GM12878 (cell line): ENCODE data around the gene GNG12. TPM values are rescaled to one million over a fixed set of nuclear protein-coding genes. Genes with fewer than 3 reads are reported as not detected.
A peak's percentile ranks its signal among the peaks of the same experiment; 100 is the strongest.

Experiments
- ATAC-seq: fragments of 200-7000 bp; cut with Tn5 transposase; 3 replicates; pipeline ENCODE4 v1.9.1; 2020; ENCODE audit warnings: mild to moderate bottlenecking, moderate library complexity
- BruUV-seq: library from RNA; stranded (reverse); fragments of 400-500 nt; replicated peaks from 2 replicates; lab custom pipeline; 2021; lab: Mats Ljungman, UMichigan
- CTCF ChIA-PET: fragments of 300-600 bp; sonication (Branson Sonifier 250); formaldehyde crosslinking; extraction: SDS; loops from one replicate; lab custom pipeline; 2021; ENCODE audit warnings: inconsistent platforms; lab: Yijun Ruan, JAX
- POLR2A ChIA-PET: fragments of 350-600 bp; formaldehyde crosslinking; extraction: SDS; loops from one replicate; lab custom pipeline; 2021; ENCODE audit warnings: inconsistent platforms; lab: Charles Lee
- RAD21 ChIA-PET: fragments of 300-600 bp; sonication (Branson Sonifier 250); formaldehyde crosslinking; loops from one replicate; lab custom pipeline; 2023; ENCODE audit warnings: antibody characterized with exemption; ENCODE audit not compliant: unreplicated experiment; lab: Charles Lee
- SMC1A ChIA-PET: fragments of 300-600 bp; sonication (Branson Sonifier 250); formaldehyde crosslinking; loops from one replicate; lab custom pipeline; 2023; ENCODE audit not compliant: unreplicated experiment, uncharacterized antibody; lab: Charles Lee
- DNase-seq: peaks from one replicate; pipeline ENCODE4 v3.0.0-alpha.2; 2011; ENCODE audit warnings: low read depth, low spot score
- FAIRE-seq: peaks from 3 replicates; lab custom pipeline; 2011; peaks lifted over from hg19 to GRCh38; lab: Jason Lieb, UNC
- H2AFZ ChIP-seq: 2 replicates; pipeline ENCODE4 v1.6.0; 2011; ENCODE audit warnings: low read depth, low read length, control low read depth; ENCODE audit not compliant: control insufficient read depth
- H3K27ac ChIP-seq: 2 replicates; pipeline ENCODE4 v1.5.1; 2011; ENCODE audit warnings: control low read depth; ENCODE audit not compliant: control insufficient read depth, insufficient read depth
- H3K27me3 ChIP-seq, 2 experiments: replicated peaks in 1 of 2; 2 replicates each; pipeline versions ENCODE4 v1.6.0 to v1.6.1; 2011; ENCODE audit warnings: low read length in 1 of 2; ENCODE audit not compliant: control insufficient read depth in 2 of 2, insufficient read depth in 2 of 2
- H3K36me3 ChIP-seq, 2 experiments: 2 replicates each; pipeline ENCODE4 v1.5.1; 2011; ENCODE audit warnings: low read length in 1 of 2; ENCODE audit not compliant: control insufficient read depth in 2 of 2, insufficient read depth in 2 of 2
- H3K4me1 ChIP-seq: 2 replicates; pipeline ENCODE4 v1.6.1; 2011; ENCODE audit warnings: mild to moderate bottlenecking, low read length, moderate library complexity, mixed read lengths; ENCODE audit not compliant: control insufficient read depth, insufficient read depth
- H3K4me2 ChIP-seq: 2 replicates; pipeline ENCODE4 v1.6.0; 2011; ENCODE audit warnings: control low read depth; ENCODE audit not compliant: control insufficient read depth, insufficient read depth
- H3K4me3 ChIP-seq: fragments of 200-600 bp; sonication (generic); 2 replicates; pipeline ENCODE4 v1.5.1; 2016
- H3K79me2 ChIP-seq: 2 replicates; pipeline ENCODE4 v1.6.0; 2011; ENCODE audit warnings: low read length; ENCODE audit not compliant: control insufficient read depth, insufficient read depth
- H3K9ac ChIP-seq: 2 replicates; pipeline ENCODE4 v1.8.0; 2011; ENCODE audit warnings: low read length, control low read depth, mixed read lengths; ENCODE audit not compliant: control insufficient read depth, insufficient read depth
- H3K9me3 ChIP-seq: replicated peaks from 3 replicates; pipeline ENCODE4 v1.5.1; 2011; ENCODE audit warnings: mild to moderate bottlenecking, low read length; ENCODE audit not compliant: control insufficient read depth, insufficient read depth
- H4K20me1 ChIP-seq: 2 replicates; pipeline ENCODE4 v1.6.0; 2011; ENCODE audit not compliant: control insufficient read depth, insufficient read depth
- BHLHE40 ChIP-seq, 2 experiments: fragments of 450-650 bp in 1 of 2; IDR thresholded peaks; 2 replicates each; pipeline ENCODE4 v1.6.1; 2011 to 2017; ENCODE audit warnings: low read depth in 2 of 2, borderline replicate concordance in 1 of 2, improper control_type of control experiment in 1 of 2, low read length in 1 of 2, mild to moderate bottlenecking in 1 of 2
- BRCA1 ChIP-seq: IDR thresholded peaks from 2 replicates; pipeline ENCODE4 v1.6.1; 2011; ENCODE audit warnings: low read depth, low read length, improper control_type of control experiment
- CHD2 ChIP-seq: IDR thresholded peaks from 2 replicates; pipeline ENCODE4 v1.6.1; 2011; ENCODE audit warnings: low read depth, low read length, improper control_type of control experiment, borderline replicate concordance
- DPF2 ChIP-seq: fragments of 450-650 bp; IDR thresholded peaks from 2 replicates; pipeline ENCODE4 v1.6.1; 2017; ENCODE audit warnings: mild to moderate bottlenecking
- EED ChIP-seq: sonication (generic); IDR thresholded peaks from 2 replicates; pipeline ENCODE4 v1.6.1; 2016; ENCODE audit warnings: antibody characterized with exemption, low read depth
- GABPA ChIP-seq: IDR thresholded peaks from 2 replicates; pipeline ENCODE4 v1.6.1; 2014; ENCODE audit warnings: antibody characterized with exemption, low read depth, mild to moderate bottlenecking, inconsistent platforms
- HDAC2 ChIP-seq: fragments of 200-600 bp; sonication (generic); IDR thresholded peaks from 2 replicates; pipeline ENCODE4 v1.6.1; 2017
- NBN ChIP-seq: fragments of 450-650 bp; IDR thresholded peaks from 2 replicates; pipeline ENCODE4 v1.6.1; 2016
- RUNX3 ChIP-seq: IDR thresholded peaks from 2 replicates; pipeline ENCODE4 v1.6.1; 2012; ENCODE audit warnings: low read length, inconsistent platforms
- SIX5 ChIP-seq: IDR thresholded peaks from 2 replicates; pipeline ENCODE4 v1.6.1; 2011; ENCODE audit warnings: mild to moderate bottlenecking, low read depth, low read length, moderate library complexity; ENCODE audit not compliant: severe bottlenecking
- SMC3 ChIP-seq: IDR thresholded peaks from 2 replicates; pipeline ENCODE4 v1.6.1; 2011; ENCODE audit warnings: low read length, improper control_type of control experiment, borderline replicate concordance
- WRNIP1 ChIP-seq: IDR thresholded peaks from 2 replicates; pipeline ENCODE4 v1.6.1; 2011; ENCODE audit warnings: low read depth, low read length, improper control_type of control experiment, borderline replicate concordance
- ZBTB11 ChIP-seq: fragments of 450-650 bp; formaldehyde crosslinking; IDR thresholded peaks from 2 replicates; pipeline ENCODE4 v1.5.0; 2022; ENCODE audit warnings: mild to moderate bottlenecking, missing genetic modification characterization
- ZNF207 ChIP-seq: fragments of 450-650 bp; IDR thresholded peaks from 2 replicates; pipeline ENCODE4 v1.6.1; 2014; ENCODE audit warnings: antibody characterized with exemption, mild to moderate bottlenecking, borderline replicate concordance
- ZNF622 ChIP-seq: fragments of 450-650 bp; IDR thresholded peaks from 2 replicates; pipeline ENCODE4 v1.6.1; 2017; ENCODE audit warnings: mild to moderate bottlenecking, inconsistent platforms
- WGBS: methylation state at CpG from one replicate; pipeline ENCODE4 v1.1.6; 2016; ENCODE audit warnings: low lambda C conversion rate; ENCODE audit not compliant: insufficient replicate concordance, insufficient coverage; ENCODE audit errors: missing lambda C conversion rate; 5-methylcytosine and 5-hydroxymethylcytosine counted together
- in situ Hi-C: fragments of 300-500 bp; cut with MboI; formaldehyde crosslinking; loops from 9 replicates; pipeline ENCODE4 v1.14.3; 2018; ENCODE audit warnings: mixed read lengths
- intact Hi-C: fragments of 100-400 bp; cut with micrococcal nuclease; formaldehyde crosslinking; loops from one replicate; pipeline ENCODE4 v1.14.2; 2022; ENCODE audit not compliant: unreplicated experiment
- polyA plus RNA-seq, 11 experiments: library from polyadenylated mRNA; depleted of rRNA in 4 of 11; unstranded in 6 of 11; stranded (reverse) in 5 of 11; fragments of >200 nt; fragmentation: Nextera tagmentation in 4 of 11; fragmentation: Illumina TruSeq in 1 of 11; extraction: Ambion mirVana in 4 of 11; extraction: Trizol in 1 of 11; gene quantifications; 1 replicate in 1 of 11; 2 replicates in 10 of 11; pipeline versions ENCODE4 v1.2.1 to v1.2.3, GENCODE V29; 2011 to 2016; ENCODE audit warnings: inconsistent platforms in 2 of 11, missing spikeins in 2 of 11, low read depth in 1 of 11
- total RNA-seq, 4 experiments: library from RNA; depleted of rRNA in 3 of 4; stranded (reverse); fragments of >200 nt in 3 of 4; fragmentation: Illumina TruSeq in 1 of 4; extraction: Trizol in 1 of 4; gene quantifications; 2 replicates each; pipeline versions ENCODE4 v1.2.1 to v1.2.3, GENCODE V29; 2013 to 2021
- TF ChIP-seq, protein P1 (sequence below): fragments of 450-650 bp; IDR thresholded peaks from 2 replicates; pipeline ENCODE4 v1.6.1; 2017; ENCODE audit warnings: mild to moderate bottlenecking, low read depth, inconsistent platforms; ENCODE audit not compliant: poor library complexity, severe bottlenecking

The GNG12 gene
- total and polyA plus RNA-seq, 10 of the 15 experiments (the other 5 are each of a cell fraction or from before 2014, with no cell fraction given): 0.22 to 32.8 (median 0.35) TPM

DNA sequence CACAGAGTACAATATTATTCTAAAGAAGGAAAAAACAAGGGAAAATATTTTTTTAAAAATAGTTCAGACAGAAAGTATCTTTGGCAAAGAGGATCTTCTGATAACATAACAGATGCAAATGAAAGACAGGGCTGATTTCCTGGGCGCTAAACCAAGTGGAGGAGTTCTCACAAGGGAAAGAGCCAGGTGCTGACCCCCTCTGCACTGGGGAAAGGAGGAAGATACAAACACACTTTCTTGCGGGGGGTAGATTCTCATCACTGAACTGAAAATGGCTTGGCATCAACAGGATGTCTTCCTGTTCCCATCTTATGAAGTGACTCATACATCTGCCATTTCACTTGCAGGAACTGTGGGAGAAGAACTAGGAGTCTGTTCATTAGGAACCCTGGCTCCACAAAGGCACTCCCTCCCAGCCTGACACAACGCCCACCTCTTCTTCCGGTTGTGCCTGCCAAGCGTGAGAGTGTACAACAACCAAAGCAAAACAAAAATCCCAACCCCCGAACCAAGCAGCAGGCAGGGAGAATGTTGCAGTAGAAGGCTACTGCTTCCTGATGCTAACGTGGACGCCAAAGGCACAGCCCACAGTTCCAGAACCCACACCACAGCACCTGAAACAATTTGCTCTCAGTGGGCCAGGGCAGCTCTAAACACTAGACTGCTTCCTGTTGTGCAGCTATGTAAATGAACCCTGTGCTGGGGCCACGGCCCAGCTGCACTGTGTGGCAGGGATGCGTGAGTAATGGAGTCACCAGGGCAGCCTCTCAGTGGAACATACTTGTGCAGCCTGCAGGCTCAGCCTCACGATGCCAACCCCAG, 97.2 kb downstream of the GNG12 start:
- ATAC-seq (peak; percentile 95), DNase-seq (peak; percentile 64), FAIRE-seq (peak; percentile 78)
- peaks cover 35% of the 10 kb centered on the region for H3K4me1 ChIP-seq
- no peaks in the 10 kb centered on the region for H3K9me3 ChIP-seq
- ChIA-PET CTCF (interaction anchor here (1.0 to 5.7 kb wide), 7 partner anchors 11 to 521 kb away, joined by 3 to 33 read pairs (median 4); no protein-coding TSS in a partner anchor), SMC1A (interaction anchor here (1.1 to 14.7 kb wide), 9 partner anchors 10 to 52 kb away, joined by 3 to 227 read pairs (median 11); partner anchors contain the start of gene GADD45A), POLR2A (interaction anchor here (1.2 to 1.6 kb wide), 2 partner anchors 25 to 51 kb away, joined by 4 to 8 read pairs; partner anchors contain the start of gene GADD45A), RAD21 (interaction anchor here (2.2 to 2.9 kb wide), 2 partner anchors 19 to 24 kb away, joined by 11 to 14 read pairs; no protein-coding TSS in a partner anchor)
- TSS peak; percentile 70 for BruUV-seq
- no peaks in the 10 kb centered on the region for H3K27me3 ChIP-seq
- peak overlapping the region; percentile 22 for H3K9ac ChIP-seq
- 0% methylated on average over 11 of the region's 11 CpGs for WGBS
- in situ Hi-C loops (no loop called here), intact Hi-C loops (loop anchor here (2.0 kb wide), 1 partner anchor 25 kb away; no protein-coding TSS in a partner anchor)
- no peaks in the 10 kb centered on the region for H4K20me1 ChIP-seq
- no peaks in the 10 kb centered on the region for H3K36me3 ChIP-seq
- H3K4me3 ChIP-seq: peak overlapping the region; percentile 42
- H3K27ac ChIP-seq: peak overlapping the region; percentile 79
- H3K79me2 ChIP-seq: no peaks in the 10 kb centered on the region
- H3K4me2 ChIP-seq: peak overlapping the region; percentile 70
- peak overlapping the region; percentile 88 for H2AFZ ChIP-seq
- no peak for TF ChIP-seq HDAC2
- TF ChIP-seq BHLHE40 (IDR thresholded peaks at IDR 0.05; ENCODE audit: borderline replicate concordance in 1 of 2, low read depth in 2 of 2, low read length in 1 of 2): 0 out of 4 replicates have a peak, but pooled peaks of 1 of the 2 experiments have one; percentile 8
- no peak for TF ChIP-seq ZBTB11 (CRISPR knock-in tag)
- TF ChIP-seq EED: peak; percentile 54; the same call in 1 of the 2 replicates
- no peak for TF ChIP-seq SIX5
- TF ChIP-seq SMC3: no peak
- TF ChIP-seq ZNF622: no peak
- TF ChIP-seq NBN: peak; percentile 78; the same call in 1 of the 2 replicates
- TF ChIP-seq, protein P1, sequence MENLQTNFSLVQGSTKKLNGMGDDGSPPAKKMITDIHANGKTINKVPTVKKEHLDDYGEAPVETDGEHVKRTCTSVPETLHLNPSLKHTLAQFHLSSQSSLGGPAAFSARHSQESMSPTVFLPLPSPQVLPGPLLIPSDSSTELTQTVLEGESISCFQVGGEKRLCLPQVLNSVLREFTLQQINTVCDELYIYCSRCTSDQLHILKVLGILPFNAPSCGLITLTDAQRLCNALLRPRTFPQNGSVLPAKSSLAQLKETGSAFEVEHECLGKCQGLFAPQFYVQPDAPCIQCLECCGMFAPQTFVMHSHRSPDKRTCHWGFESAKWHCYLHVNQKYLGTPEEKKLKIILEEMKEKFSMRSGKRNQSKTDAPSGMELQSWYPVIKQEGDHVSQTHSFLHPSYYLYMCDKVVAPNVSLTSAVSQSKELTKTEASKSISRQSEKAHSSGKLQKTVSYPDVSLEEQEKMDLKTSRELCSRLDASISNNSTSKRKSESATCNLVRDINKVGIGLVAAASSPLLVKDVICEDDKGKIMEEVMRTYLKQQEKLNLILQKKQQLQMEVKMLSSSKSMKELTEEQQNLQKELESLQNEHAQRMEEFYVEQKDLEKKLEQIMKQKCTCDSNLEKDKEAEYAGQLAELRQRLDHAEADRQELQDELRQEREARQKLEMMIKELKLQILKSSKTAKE: no peak
- TF ChIP-seq ZNF207: no peak
- TF ChIP-seq WRNIP1: no peak
- peak; percentile 47 for TF ChIP-seq RUNX3
- 0 out of 2 replicates have a peak, but pooled peaks have one; percentile 33 for TF ChIP-seq GABPA
- TF ChIP-seq CHD2: 0 out of 2 replicates have a peak, but pooled peaks have one; percentile 46
- TF ChIP-seq DPF2: peak; percentile 65
- TF ChIP-seq BRCA1: no peak
